HCT116 (cell line): ENCODE measurements around the gene ITGB1. TPM values are rescaled to one million over a fixed set of nuclear protein-coding genes. Genes with fewer than 3 reads are reported as not detected.

Source experiments
- ATAC-seq: fragments of 200-7000 bp; cut with Tn5 transposase; 2 replicates; pipeline ENCODE4 v1.9.1; 2020; ENCODE audit warnings: mild to moderate bottlenecking, moderate library complexity
- BruUV-seq: library from RNA; stranded (reverse); fragments of 400-500 nt; replicated peaks from 2 replicates; lab custom pipeline; 2021; lab: Mats Ljungman, UMichigan
- CTCF ChIA-PET: fragments of 300-600 bp; sonication (Branson Sonifier 250); formaldehyde crosslinking; loops from one replicate; lab custom pipeline; 2021; ENCODE audit warnings: antibody characterized with exemption; lab: Charles Lee
- POLR2A ChIA-PET: fragments of 300-600, 350-600 bp; sonication (Branson Sonifier 250); formaldehyde crosslinking; loops from one replicate; lab custom pipeline; 2021; ENCODE audit warnings: antibody characterized with exemption; lab: Charles Lee
- RAD21 ChIA-PET, 2 experiments: fragments of 300-600 bp; sonication (Branson Sonifier 250); formaldehyde crosslinking; loops; one replicate each; lab custom pipeline; 2023; ENCODE audit warnings: low total read pairs in 2 of 2; ENCODE audit not compliant: uncharacterized antibody in 2 of 2, unreplicated experiment in 2 of 2, low non-redundant PET in 1 of 2; lab: Charles Lee
- DNase-seq: peaks from one replicate; pipeline ENCODE4 v3.0.0-alpha.2; 2010; ENCODE audit warnings: low read depth, low spot score
- H2AFZ ChIP-seq: fragments of 200-600 bp; shearing (Covaris generic), sonication (generic); 2 replicates; pipeline ENCODE4 v1.6.1; 2017; ENCODE audit warnings: low read depth, mixed run types, mixed read lengths, antibody characterized with exemption, low read length; ENCODE audit not compliant: poor library complexity, severe bottlenecking
- H3K27ac ChIP-seq: 2 replicates; pipeline ENCODE4 v1.5.1; 2012; ENCODE audit warnings: low read depth, low read length
- H3K27me3 ChIP-seq: fragments of 200-600 bp; sonication (generic); 2 replicates; pipeline ENCODE4 v1.6.1; 2016; ENCODE audit warnings: mixed run types, low read length, mixed read lengths; ENCODE audit not compliant: insufficient read depth
- H3K36me3 ChIP-seq, 2 experiments: fragments of 200-500 bp in 1 of 2; fragments of 200-600 bp in 1 of 2; sonication (Bioruptor generic) in 1 of 2; sonication (generic) in 1 of 2; 2 replicates each; pipeline versions ENCODE4 v1.5.1 to v1.6.1; 2014 to 2016; ENCODE audit warnings: low read length in 2 of 2, inconsistent platforms in 1 of 2, mixed read lengths in 1 of 2, mixed run types in 1 of 2; ENCODE audit not compliant: insufficient read depth in 2 of 2, control insufficient read depth in 1 of 2
- H3K4me1 ChIP-seq, 2 experiments: fragments of 200-600 bp in 1 of 2; sonication (generic) in 1 of 2; 2 replicates each; pipeline versions ENCODE4 v1.5.1 to v1.6.1; 2012 to 2017; ENCODE audit warnings: low read length in 2 of 2, inconsistent platforms in 1 of 2, mild to moderate bottlenecking in 1 of 2, mixed read lengths in 1 of 2, mixed run types in 1 of 2, moderate library complexity in 1 of 2; ENCODE audit not compliant: insufficient read depth in 2 of 2, control insufficient read depth in 1 of 2
- H3K4me2 ChIP-seq: fragments of 200-600 bp; sonication (generic); 2 replicates; pipeline ENCODE4 v1.6.1; 2017; ENCODE audit warnings: mixed run types, low read length, mixed read lengths
- H3K4me3 ChIP-seq, 2 experiments: fragments of 200-600 bp in 1 of 2; sonication (generic) in 1 of 2; replicated peaks in 1 of 2; 2 replicates each; pipeline ENCODE4 v1.5.1; 2011 to 2016; ENCODE audit warnings: low read length in 2 of 2, control low read depth in 1 of 2, low read depth in 1 of 2, mild to moderate bottlenecking in 1 of 2, mixed read lengths in 1 of 2, mixed run types in 1 of 2
- H3K79me2 ChIP-seq: fragments of 200-600 bp; sonication (generic); 2 replicates; pipeline ENCODE4 v1.6.1; 2017; ENCODE audit warnings: mild to moderate bottlenecking, mixed run types, low read length, moderate library complexity, mixed read lengths; ENCODE audit not compliant: insufficient read depth
- H3K9ac ChIP-seq: fragments of 200-600 bp; sonication (generic); 2 replicates; pipeline ENCODE4 v1.6.1; 2016; ENCODE audit warnings: low read length, mixed read lengths
- H3K9me2 ChIP-seq: fragments of 200-600 bp; sonication (generic), shearing (Covaris generic); 2 replicates; pipeline ENCODE4 v1.6.1; 2017; ENCODE audit warnings: mixed run types, mild to moderate bottlenecking, moderate library complexity; ENCODE audit not compliant: insufficient read depth
- H3K9me3 ChIP-seq, 2 experiments: fragments of 200-500 bp in 1 of 2; fragments of 200-600 bp in 1 of 2; sonication (Bioruptor generic) in 1 of 2; sonication (generic) in 1 of 2; 2 replicates each; pipeline ENCODE4 v1.6.1; 2014 to 2017; ENCODE audit warnings: low read length in 2 of 2, mixed read lengths in 2 of 2, inconsistent platforms in 1 of 2, low read depth in 1 of 2, mild to moderate bottlenecking in 1 of 2, mixed run types in 1 of 2, moderate library complexity in 1 of 2; ENCODE audit not compliant: control insufficient read depth in 1 of 2, insufficient read depth in 1 of 2
- H4K20me1 ChIP-seq: fragments of 200-600 bp; sonication (generic), shearing (Covaris generic); 2 replicates; pipeline ENCODE4 v1.6.1; 2017; ENCODE audit warnings: mixed run types, mild to moderate bottlenecking, moderate library complexity; ENCODE audit not compliant: insufficient read depth
- ATF3 ChIP-seq: IDR thresholded peaks from 2 replicates; pipeline ENCODE4 v1.6.1; 2012
- CBX3 ChIP-seq: IDR thresholded peaks from 2 replicates; pipeline ENCODE4 v1.6.1; 2012; ENCODE audit warnings: low read depth
- CEBPB ChIP-seq: IDR thresholded peaks from 2 replicates; pipeline ENCODE4 v1.6.1; 2012; ENCODE audit warnings: low read depth
- FOSL1 ChIP-seq: IDR thresholded peaks from 2 replicates; pipeline ENCODE4 v1.6.1; 2012; ENCODE audit warnings: low read depth
- MAX ChIP-seq: IDR thresholded peaks from 2 replicates; pipeline ENCODE4 v1.6.1; 2012
- POLR2A ChIP-seq: IDR thresholded peaks from 2 replicates; pipeline ENCODE4 v1.7.0; 2011; ENCODE audit warnings: borderline replicate concordance; ENCODE audit not compliant: insufficient read depth, insufficient read length; ENCODE audit errors: extremely low read depth
- RAD21 ChIP-seq: IDR thresholded peaks from 2 replicates; pipeline ENCODE4 v1.6.1; 2012; ENCODE audit warnings: low read depth, mild to moderate bottlenecking
- REST ChIP-seq: IDR thresholded peaks from 2 replicates; pipeline ENCODE4 v1.6.1; 2012; ENCODE audit warnings: low read depth
- SIN3A ChIP-seq: IDR thresholded peaks from 2 replicates; pipeline ENCODE4 v1.6.1; 2012; ENCODE audit warnings: low read depth
- SRF ChIP-seq: IDR thresholded peaks from 2 replicates; pipeline ENCODE4 v1.6.1; 2012; ENCODE audit warnings: low read depth
- TCF7L2 ChIP-seq: IDR thresholded peaks from 2 replicates; pipeline ENCODE4 v1.7.0; 2011; ENCODE audit warnings: borderline replicate concordance, inconsistent platforms; ENCODE audit not compliant: insufficient read depth, insufficient read length; ENCODE audit errors: extremely low read depth
- YY1 ChIP-seq: IDR thresholded peaks from 2 replicates; pipeline ENCODE4 v1.6.1; 2011; ENCODE audit warnings: low read length, low read depth, moderate library complexity, mild to moderate bottlenecking; ENCODE audit not compliant: insufficient replicate concordance; ENCODE audit errors: extremely low read depth
- ZBTB33 ChIP-seq: IDR thresholded peaks from 2 replicates; pipeline ENCODE4 v1.6.1; 2011; ENCODE audit warnings: mild to moderate bottlenecking, low read length, moderate library complexity; ENCODE audit not compliant: insufficient replicate concordance; ENCODE audit errors: extremely low read depth
- ZFX ChIP-seq: fragments of 450-650 bp; IDR thresholded peaks from 2 replicates; pipeline ENCODE4 v1.6.1; 2017
- intact Hi-C: fragments of 100-400 bp; cut with micrococcal nuclease; formaldehyde crosslinking; loops from 2 replicates; pipeline ENCODE4 v1.10.0; 2022
- total RNA-seq: library from RNA; stranded (reverse); gene quantifications from one replicate; pipeline ENCODE4 v1.2.1, GENCODE V29; 2021; ENCODE audit not compliant: unreplicated experiment

ITGB1 gene
- total RNA-seq, 1 experiment from 2014 or later: 366 TPM

- H3K27ac ChIP-seq: no peak overlapping the region
Observed at GRCh38 chr10:32932225-32932729, 25.8 kb downstream of the ITGB1 start.

More at GRCh38 chr10:32932225-32932729, 25.8 kb downstream of the ITGB1 start:
- DNase-seq: no peak
- Histone ChIP-seq H3K4me1 (no peaks in the 10 kb centered on the region), H4K20me1 (0 out of 2 replicates have a peak, but pooled peaks cover 2% of the 10 kb centered on the region), H3K9ac (no peak overlapping the region), H3K4me2 (no peak overlapping the region), H3K36me3 (peaks cover 19 to 33% of the 10 kb centered on the region in 2 experiments), H3K9me3 (no peaks in the 10 kb centered on the region), H3K9me2 (no peaks in the 10 kb centered on the region), H3K4me3 (no peak overlapping the region), H3K79me2 (peaks cover 92% of the 10 kb centered on the region), H2AFZ (no peak overlapping the region), H3K27me3 (no peaks in the 10 kb centered on the region)
- POLR2A ChIA-PET: no interaction called here
- no peak for ATAC-seq
- intact Hi-C loops: no loop called here
- BruUV-seq: no TSS peak
- TF ChIP-seq ATF3 (no peak), POLR2A (no peak), ZBTB33 (no peak), MAX (no peak), CBX3 (no peak), REST (no peak), SRF (no peak), YY1 (no peak), SIN3A (no peak), CEBPB (no peak), ZFX (no peak), TCF7L2 (no peak), FOSL1 (no peak), RAD21 (no peak)
- CTCF ChIA-PET: interaction anchor here (1.7 kb wide), 1 partner anchor 78 kb away, joined by 4 read pairs; no protein-coding TSS in a partner anchor
- RAD21 ChIA-PET: no interaction called here
